HepG2 (cell line): ENCODE measurements around the gene LBX2. TPM values are rescaled to one million over a fixed set of nuclear protein-coding genes. Genes with fewer than 3 reads are reported as not detected.

Experiments used
- ARNT ChIP-seq: fragments of 450-650 bp; IDR thresholded peaks from 2 replicates; pipeline ENCODE4 v1.6.1; 2017
- ATF1 ChIP-seq: IDR thresholded peaks from 2 replicates; pipeline ENCODE4 v1.6.1; 2016; ENCODE audit warnings: mild to moderate bottlenecking, control low read depth
- CAMTA2 ChIP-seq: sonication (generic); formaldehyde crosslinking; IDR thresholded peaks from 2 replicates; pipeline ENCODE4 v1.4.0; 2020; ENCODE audit warnings: mild to moderate bottlenecking, missing genetic modification reagents, borderline replicate concordance
- CCDC6 ChIP-seq: sonication (generic); formaldehyde crosslinking; IDR thresholded peaks from 2 replicates; pipeline ENCODE4 v1.8.1; 2022; ENCODE audit warnings: mild to moderate bottlenecking, missing genetic modification reagents, moderate library complexity
- ETV6 ChIP-seq: sonication (generic); formaldehyde crosslinking; conservative IDR thresholded peaks from 2 replicates; pipeline ENCODE4 v1.4.0; 2020; ENCODE audit warnings: missing genetic modification reagents
- GFI1 ChIP-seq: sonication (generic); formaldehyde crosslinking; IDR thresholded peaks from 2 replicates; pipeline ENCODE4 v1.5.0; 2020; ENCODE audit warnings: missing genetic modification reagents, mild to moderate bottlenecking, borderline replicate concordance
- IRX3 ChIP-seq: sonication (generic); formaldehyde crosslinking; IDR thresholded peaks from 2 replicates; pipeline ENCODE4 v1.8.1; 2023; ENCODE audit warnings: mild to moderate bottlenecking, low read depth, missing genetic modification reagents, borderline replicate concordance
- MTF1 ChIP-seq: sonication (generic); formaldehyde crosslinking; IDR thresholded peaks from 2 replicates; pipeline ENCODE4 v1.5.0; 2020; ENCODE audit warnings: missing genetic modification reagents
- NR2F2 ChIP-seq: IDR thresholded peaks from 2 replicates; pipeline ENCODE4 v1.6.1; 2012; ENCODE audit warnings: low read depth, inconsistent platforms, borderline replicate concordance
- TGIF2 ChIP-seq: IDR thresholded peaks from 2 replicates; pipeline ENCODE4 v1.6.1; 2016; ENCODE audit warnings: control low read depth, missing compliant biosample characterization
- U2AF2 ChIP-seq: fragments of 200-400 bp; formaldehyde crosslinking; IDR thresholded peaks from 2 replicates; pipeline ENCODE4 v1.6.1; 2017; ENCODE audit warnings: low read depth, mild to moderate bottlenecking, low read length
- ZBTB39 ChIP-seq: sonication (generic); formaldehyde crosslinking; IDR thresholded peaks from 2 replicates; pipeline ENCODE4 v1.5.0; 2020; ENCODE audit warnings: missing genetic modification reagents
- ZFX ChIP-seq: sonication (generic); formaldehyde crosslinking; IDR thresholded peaks from 2 replicates; pipeline ENCODE4 v1.4.0; 2020; ENCODE audit warnings: mild to moderate bottlenecking, low read depth, missing genetic modification reagents, moderate library complexity
- ZNF180 ChIP-seq: sonication (generic); formaldehyde crosslinking; IDR thresholded peaks from 2 replicates; pipeline ENCODE4 v1.4.0; 2020; ENCODE audit warnings: low read depth, missing genetic modification reagents, borderline replicate concordance
- ZNF484 ChIP-seq: sonication (generic); formaldehyde crosslinking; IDR thresholded peaks from 2 replicates; pipeline ENCODE4 v1.5.1; 2020; ENCODE audit warnings: mild to moderate bottlenecking, low read depth, missing genetic modification reagents, borderline replicate concordance
- ZNF496 ChIP-seq: sonication (generic); formaldehyde crosslinking; IDR thresholded peaks from 2 replicates; pipeline ENCODE4 v1.8.1; 2023; ENCODE audit warnings: mild to moderate bottlenecking, moderate library complexity, missing genetic modification reagents; ENCODE audit not compliant: insufficient replicate concordance
- ZNF775 ChIP-seq: sonication (generic); formaldehyde crosslinking; IDR thresholded peaks from 2 replicates; pipeline ENCODE4 v1.4.0; 2020; ENCODE audit warnings: missing genetic modification reagents, mild to moderate bottlenecking, moderate library complexity, borderline replicate concordance
- ZNF841 ChIP-seq: sonication (generic); formaldehyde crosslinking; IDR thresholded peaks from 2 replicates; pipeline ENCODE4 v1.8.1; 2023; ENCODE audit warnings: missing genetic modification reagents, borderline replicate concordance
- ZUFSP ChIP-seq: sonication (generic); formaldehyde crosslinking; IDR thresholded peaks from 2 replicates; pipeline ENCODE4 v1.9.0; 2021; ENCODE audit warnings: missing genetic modification reagents, mild to moderate bottlenecking, borderline replicate concordance
- polyA plus RNA-seq, 8 experiments: library from polyadenylated mRNA; depleted of rRNA in 3 of 8; stranded (reverse) in 7 of 8; unstranded in 1 of 8; fragments of >200 nt; fragmentation: Illumina TruSeq in 4 of 8; extraction: Trizol in 4 of 8; gene quantifications; 2 replicates each; pipeline versions ENCODE4 v1.2.1 to v1.2.3, GENCODE V29; 2011 to 2016; ENCODE audit warnings: low read depth in 4 of 8, missing spikeins in 1 of 8, mixed read lengths in 1 of 8; ENCODE audit not compliant: insufficient read depth in 1 of 8
- total RNA-seq, 5 experiments: library from RNA; depleted of rRNA; stranded (reverse); fragments of >200 nt; fragmentation: Illumina TruSeq; extraction: Trizol; gene quantifications; 2 replicates each; pipeline ENCODE4 v1.2.3, GENCODE V29; 2016; ENCODE audit warnings: low read depth in 1 of 5
- TF ChIP-seq, protein P1 (sequence below): IDR thresholded peaks from 2 replicates; pipeline ENCODE4 v1.6.1; 2016; ENCODE audit warnings: missing biosample characterization, missing genetic modification reagents, low read depth
- TF ChIP-seq, protein P2 (sequence below): sonication (generic); formaldehyde crosslinking; conservative IDR thresholded peaks from 2 replicates; pipeline ENCODE4 v1.8.0; 2022; ENCODE audit warnings: low read depth, missing genetic modification reagents

Gene LBX2
- total and polyA plus RNA-seq, 2 of the 13 experiments (the other 11 are each of a cell fraction or from before 2014, with no cell fraction given) = 6.4 to 8.1 TPM

- TF ChIP-seq MTF1 (CRISPR knock-in tag) (peak; percentile 46; the same call in 1 of the 2 replicates), ZNF484 (CRISPR knock-in tag) (0 out of 2 replicates have a peak, but pooled peaks have one; percentile 76), ZUFSP (CRISPR knock-in tag) (no peak), ZBTB39 (CRISPR knock-in tag) (peak; percentile 96), CCDC6 (peak; percentile 90), ATF1 (CRISPR knock-in tag) (no peak; the same call in 1 of the 2 replicates), ZFX (CRISPR knock-in tag) (peak; percentile 100), IRX3 (CRISPR knock-in tag) (peak; percentile 71; the same call in 1 of the 2 replicates), ZNF841 (CRISPR knock-in tag) (no peak), ARNT (no peak), ETV6 (peak; percentile 95), ZNF496 (no peak), CAMTA2 (no peak; the same call in 1 of the 2 replicates), GFI1 (peak; percentile 89), NR2F2 (peak; percentile 51; the same call in 1 of the 2 replicates), U2AF2 (no peak; the same call in 1 of the 2 replicates), TGIF2 (CRISPR knock-in tag) (peak; percentile 94), ZNF180 (peak; percentile 35; the same call in 1 of the 2 replicates), ZNF775 (CRISPR knock-in tag) (peak; percentile 16)
- TF ChIP-seq, protein P1, sequence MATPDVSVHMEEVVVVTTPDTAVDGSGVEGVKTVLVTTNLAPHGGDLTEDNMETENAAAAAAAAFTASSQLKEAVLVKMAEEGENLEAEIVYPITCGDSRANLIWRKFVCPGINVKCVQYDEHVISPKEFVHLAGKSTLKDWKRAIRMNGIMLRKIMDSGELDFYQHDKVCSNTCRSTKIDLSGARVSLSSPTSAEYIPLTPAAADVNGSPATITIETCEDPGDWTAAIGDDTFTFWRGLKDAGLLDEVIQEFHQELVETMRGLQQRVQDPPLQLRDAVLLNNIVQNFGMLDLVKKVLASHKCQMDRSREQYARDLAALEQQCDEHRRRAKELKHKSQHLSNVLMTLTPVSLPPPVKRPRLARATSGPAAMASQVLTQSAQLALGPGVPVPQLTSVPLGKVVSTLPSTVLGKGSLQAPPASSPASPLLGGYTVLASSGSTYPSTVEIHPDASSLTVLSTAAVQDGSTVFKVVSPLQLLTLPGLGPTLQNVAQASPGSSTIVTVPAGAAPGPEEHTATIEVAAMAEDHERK (CRISPR knock-in tag) = peak; percentile 69
- TF ChIP-seq, protein P2, sequence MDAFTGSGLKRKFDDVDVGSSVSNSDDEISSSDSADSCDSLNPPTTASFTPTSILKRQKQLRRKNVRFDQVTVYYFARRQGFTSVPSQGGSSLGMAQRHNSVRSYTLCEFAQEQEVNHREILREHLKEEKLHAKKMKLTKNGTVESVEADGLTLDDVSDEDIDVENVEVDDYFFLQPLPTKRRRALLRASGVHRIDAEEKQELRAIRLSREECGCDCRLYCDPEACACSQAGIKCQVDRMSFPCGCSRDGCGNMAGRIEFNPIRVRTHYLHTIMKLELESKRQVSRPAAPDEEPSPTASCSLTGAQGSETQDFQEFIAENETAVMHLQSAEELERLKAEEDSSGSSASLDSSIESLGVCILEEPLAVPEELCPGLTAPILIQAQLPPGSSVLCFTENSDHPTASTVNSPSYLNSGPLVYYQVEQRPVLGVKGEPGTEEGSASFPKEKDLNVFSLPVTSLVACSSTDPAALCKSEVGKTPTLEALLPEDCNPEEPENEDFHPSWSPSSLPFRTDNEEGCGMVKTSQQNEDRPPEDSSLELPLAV (CRISPR knock-in tag) = no peak; the same call in 1 of the 2 replicates
Observed at GRCh38 chr2:74472086-74472944, 27.1 kb downstream of the LBX2 start, which contains the start of gene MRPL53 (continued).
